Fibroblast of gingiva (primary cell): ENCODE data around the gene NUPR1.
"Not testable (repeated sequence)": the region's sequence is repeated elsewhere in the genome, so short reads cannot be mapped to it uniquely, and the experiment has no call there.

Source experiments
- DNase-seq: peaks from one replicate; pipeline ENCODE4 v3.0.0-alpha.2; 2011; ENCODE audit warnings: low read depth

The NUPR1 gene

DNA sequence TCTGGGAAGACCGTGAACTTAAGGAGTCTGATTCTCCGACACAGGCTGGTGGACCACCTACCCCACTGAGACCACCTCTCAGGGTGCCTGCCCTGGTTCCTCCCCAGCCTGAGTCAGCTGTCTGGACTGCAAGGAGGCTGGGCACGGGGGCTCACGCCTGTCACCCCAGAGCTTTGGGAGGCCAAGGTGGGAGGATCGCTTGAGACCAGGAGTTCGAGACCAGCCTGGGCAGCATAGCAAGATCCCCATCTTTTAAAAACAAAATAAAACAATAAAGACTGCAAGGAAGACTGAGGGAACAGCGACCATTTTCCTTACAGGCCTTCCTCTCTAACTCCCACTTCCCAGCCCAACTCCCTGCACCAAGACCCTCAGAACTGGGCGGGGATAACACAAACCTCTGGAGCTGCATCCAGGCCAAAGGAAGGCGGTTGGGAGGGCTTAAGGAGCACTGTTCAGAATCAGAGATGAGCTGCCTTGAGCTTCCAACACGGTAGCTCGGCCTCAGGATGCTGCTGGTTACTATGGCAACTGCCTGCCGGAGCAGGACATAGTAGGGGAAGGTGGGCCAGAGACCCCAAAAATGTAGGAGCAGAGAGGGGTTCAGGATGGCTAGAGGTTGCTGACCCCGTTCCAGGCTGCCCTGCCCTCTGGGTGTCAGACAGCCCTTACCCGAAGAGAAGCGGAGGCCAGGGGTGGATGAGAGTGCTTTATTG is 40.0 kb downstream of the NUPR1 start:
- no peak for DNase-seq

DNA sequence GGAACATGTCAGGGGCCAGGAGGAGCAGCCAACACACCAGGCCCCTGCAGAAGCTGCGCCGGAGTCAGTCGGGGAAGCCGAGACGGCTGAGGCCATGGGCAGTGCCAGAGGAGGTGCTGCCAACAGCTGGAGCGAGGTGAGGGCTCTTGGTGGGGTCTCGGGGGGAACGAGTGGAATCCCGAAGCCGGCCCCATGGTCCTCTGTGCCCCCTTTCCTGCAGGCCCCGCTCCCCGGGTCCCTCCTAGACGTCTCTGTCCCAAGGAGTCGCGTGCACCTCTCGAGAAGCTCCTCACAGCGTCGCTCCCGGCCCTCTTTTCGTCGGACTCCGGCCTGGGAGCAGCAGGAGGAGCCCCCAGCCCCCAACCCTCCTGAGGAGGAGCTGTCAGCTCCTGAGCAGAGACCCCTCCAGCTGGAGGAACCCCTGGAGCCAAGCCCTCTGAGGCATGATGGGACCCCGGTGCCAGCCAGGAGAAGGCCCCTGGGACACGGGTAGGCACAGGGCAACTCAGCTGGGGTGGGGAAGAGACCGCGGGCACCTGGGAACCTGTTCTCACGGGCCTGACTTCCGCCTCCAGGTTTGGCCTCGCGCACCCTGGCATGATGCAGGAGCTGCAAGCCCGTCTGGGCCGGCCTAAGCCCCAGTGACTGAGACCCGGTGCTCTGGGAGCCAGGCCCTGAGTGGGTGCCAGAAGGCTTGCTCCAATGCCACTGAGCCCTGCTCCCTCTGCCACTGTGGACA is 40.7 kb downstream of the NUPR1 start:
- no peak for DNase-seq

GRCh38 chr16:28497386-28497785 is 41.4 kb downstream of the NUPR1 start:
- no peak for DNase-seq

- no peak for DNase-seq
These were observed 41.9 kb downstream of the NUPR1 start for GRCh38 chr16:28496844-28497243.

DNA sequence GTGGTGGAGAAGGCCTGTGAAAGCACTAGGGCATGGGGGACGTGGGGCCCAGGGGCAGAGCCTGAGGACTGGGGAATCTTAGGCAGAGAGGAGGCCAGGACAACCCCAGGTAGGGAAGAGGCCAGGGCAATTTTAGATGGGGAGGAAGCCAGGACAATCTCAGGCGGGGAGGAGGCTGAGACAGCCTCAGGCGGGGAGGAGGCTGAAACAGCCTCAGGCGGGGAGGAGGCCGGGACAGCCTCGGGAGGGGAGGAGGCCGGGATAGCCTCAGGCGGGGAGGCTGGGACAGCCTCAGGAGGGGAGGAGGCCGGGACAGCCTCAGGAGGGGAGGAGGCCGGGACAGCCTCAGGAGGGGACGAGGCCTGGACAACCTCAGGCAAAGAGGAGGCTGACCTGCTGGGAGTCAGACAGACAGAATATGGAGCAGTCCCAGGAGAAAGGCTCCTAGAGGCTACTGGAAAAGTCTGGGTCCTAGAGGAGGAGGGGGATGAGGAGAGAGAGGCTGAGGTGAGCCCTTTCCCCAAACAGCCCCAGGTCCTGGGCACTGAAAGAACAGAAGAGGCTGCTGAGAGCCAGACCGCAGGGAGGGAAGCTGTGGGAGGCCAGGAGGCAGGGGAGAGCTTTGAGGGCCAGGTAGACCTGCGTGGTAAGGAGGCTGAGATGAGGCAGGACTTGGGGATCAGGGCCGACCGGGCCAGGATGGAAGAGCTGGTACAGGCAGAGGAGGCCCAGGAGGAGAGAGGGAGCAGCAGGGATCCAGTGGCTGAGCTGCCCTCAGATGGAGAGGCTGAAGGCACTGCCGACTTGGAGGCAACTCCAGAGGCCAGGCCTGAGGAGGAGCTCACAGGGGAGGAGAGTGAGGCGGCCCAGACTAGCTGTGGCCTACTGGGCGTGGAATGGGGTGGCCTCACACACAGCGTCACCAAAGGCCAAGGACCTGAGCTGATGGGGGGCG is 42.7 kb downstream of the NUPR1 start:
- DNase-seq = no peak

DNA sequence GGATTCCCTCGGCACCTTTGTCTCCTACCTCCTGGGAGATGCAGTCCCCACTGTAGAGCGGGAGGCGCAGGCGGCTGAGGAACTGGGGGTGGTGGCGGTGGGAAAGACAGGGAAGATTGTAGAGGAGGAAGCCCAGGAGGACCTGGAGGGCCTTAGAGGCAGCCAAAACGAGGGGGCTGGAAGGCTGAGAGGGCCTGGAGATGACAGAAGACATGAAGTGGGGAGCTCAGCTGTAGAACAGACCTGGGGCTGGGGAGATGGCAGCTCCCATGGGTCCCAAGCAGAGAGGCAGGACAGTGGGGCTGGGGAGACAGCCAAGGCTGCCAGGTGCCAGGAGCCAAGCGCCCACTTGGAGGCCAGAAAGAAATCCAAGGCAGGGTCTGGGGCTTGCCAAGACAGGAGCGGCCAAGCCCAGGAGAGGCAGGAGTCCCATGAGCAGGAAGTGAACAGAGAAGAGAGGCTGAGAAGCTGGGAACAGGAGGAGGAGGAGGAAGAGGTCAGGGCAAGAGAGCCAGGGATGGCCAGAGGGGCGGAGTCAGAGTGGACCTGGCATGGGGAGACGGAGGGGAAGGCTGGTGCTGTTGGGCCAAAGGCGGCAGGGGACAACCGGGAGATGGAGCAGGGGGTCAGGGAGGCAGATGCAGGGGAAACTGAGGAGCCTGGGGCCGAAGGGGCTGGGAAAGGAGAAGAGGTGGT is 43.5 kb downstream of the NUPR1 start:
- DNase-seq = no peak

DNA sequence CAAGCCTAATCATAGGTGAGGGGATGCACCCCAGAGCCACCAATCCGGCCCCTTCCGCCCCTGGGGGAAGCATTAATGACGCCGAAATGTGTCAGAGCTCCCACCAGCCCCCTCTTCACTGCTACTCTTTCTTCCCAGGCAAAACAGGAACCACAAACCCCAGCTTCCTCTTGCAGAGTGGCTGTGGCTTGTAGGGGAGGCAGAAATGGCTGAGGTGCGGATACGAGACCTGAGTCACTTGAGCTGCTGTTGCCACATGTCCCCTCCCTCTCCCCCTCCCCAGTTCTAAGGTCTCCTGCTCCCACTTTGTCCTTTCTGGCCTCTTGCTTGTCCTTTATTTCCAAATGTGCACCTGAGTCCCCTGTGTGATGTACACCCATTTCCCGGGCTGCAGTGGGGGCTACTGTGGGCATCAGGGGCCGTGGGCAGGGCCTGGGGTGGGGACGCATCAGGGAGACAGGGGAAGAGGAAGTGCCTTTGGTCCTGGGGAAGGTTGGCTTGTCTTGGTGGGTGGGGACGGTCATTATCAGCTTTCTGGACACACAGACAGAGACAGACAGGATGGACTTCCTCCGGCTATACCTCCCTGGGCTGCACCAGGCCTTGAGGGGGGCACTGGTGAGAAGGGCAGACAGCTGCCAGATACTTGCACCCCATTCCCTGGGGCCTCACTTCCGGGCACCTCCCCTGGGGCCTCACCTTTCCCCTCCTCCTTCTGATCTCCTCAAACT is 44.5 kb downstream of the NUPR1 start, which contains the start of gene APOBR:
TSS of gene APOBR (plus strand) at position 523 of the 731 bp plus-strand sequence. CDS start at position 562, 39 bp downstream.
- no peak for DNase-seq

- no peak for DNase-seq
These were observed 46.3 kb downstream of the NUPR1 start for GRCh38 chr16:28492511-28492910.

DNA sequence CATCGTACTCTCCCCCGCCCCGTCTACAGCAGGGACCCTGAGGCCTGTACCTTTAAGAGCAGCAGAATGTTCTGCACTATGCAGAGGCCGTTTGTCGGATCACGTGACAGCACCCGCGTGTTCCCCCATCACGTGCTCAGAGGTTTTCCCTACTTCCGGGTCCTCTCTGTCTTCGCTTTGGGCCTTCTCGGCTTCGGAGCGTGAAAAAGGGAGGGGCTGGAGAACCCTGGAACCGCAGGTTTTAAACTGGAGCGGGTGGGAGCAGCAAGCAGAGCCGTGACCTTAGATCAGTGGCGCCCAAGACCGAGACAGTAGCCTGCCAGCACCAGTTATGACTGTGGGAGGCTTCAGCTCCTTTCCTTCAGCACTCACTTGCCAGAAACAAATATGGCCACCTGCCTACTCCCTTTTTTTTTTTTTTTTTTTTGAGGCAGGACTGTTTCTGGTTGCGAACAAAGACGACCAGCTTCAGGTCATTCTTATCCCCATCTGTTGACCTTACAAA is 46.8 kb downstream of the NUPR1 start, which contains the start of gene CLN3:
TSS of gene CLN3 (minus strand) at position 105 of the 505 bp plus-strand sequence. CDS start 315 bp downstream, outside the sequence.
- peak; percentile 94 for DNase-seq

DNA sequence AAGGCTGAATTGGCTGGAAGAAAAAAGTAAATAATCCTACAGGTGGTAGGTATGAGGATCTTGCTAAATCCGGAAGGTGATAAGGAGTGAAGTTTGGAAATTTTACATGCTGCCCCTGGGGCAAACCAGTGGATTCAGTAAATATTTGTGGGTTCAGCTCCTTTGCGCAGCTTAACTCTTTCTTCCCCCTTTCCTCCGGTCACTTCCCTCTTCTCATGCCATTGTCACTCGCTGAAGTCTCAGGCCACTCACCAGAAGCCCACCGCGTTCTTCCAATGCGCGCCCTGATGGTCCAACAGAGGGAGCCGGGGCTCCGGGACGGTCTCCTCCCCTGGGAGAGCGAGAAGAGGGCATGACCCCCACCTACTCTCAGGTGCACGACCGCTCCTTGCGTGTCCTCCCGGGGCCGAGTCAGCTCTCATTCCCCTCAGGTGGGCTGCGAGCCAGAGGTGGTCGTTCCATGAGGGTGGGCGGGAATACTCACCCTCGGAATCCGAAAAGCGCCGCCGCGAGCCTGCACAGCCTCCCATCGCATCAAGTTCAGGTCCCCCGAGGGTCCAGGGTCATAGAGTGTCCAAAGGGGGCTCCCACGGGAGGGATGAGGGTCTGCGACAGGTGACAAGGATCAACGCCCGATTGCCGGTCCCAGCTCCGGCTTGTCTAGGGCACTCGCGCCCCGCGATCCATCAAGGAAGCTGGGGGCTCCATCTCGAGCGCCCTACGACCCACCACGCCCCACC is 47.4 kb downstream of the NUPR1 start:
- DNase-seq = no peak

DNA sequence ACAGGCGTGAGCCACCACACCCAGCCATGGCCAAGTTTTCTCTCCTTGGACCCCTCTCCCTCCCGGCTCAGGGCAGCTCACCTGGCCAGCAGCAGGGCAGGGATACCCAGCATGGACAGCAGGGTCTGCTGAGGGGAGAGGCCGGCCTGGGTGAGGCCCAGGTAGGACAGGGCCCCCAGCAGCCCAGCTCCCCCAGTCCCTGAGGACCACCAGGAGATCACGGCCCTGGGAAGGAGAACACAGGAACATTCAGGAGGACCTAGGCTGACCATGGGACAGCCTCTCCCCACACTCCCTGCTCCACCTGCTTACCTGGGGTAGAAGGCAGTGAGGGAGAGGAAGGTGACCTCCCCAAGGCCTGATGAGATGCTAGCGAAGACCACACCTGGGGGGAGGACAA is 52.5 kb downstream of the NUPR1 start:
- no peak for DNase-seq

DNA sequence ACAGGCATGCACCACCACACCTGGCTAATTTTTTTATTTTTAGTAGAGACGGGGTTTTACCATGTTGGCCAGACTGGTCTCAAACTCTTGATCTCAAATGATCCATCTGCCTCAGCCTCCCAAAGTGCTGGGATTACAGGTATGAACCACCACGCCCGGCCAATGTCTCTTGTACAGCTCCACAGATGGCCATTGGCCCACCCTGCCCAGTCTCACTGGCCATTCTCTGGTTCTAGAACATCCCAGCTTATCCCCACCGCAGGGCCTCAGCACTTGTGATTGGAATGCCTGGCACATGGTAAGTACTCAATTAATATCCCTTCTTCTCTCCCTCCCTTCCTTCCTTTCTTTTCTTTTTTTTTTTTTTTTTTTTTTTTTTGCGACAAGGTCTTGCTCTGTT is 55.4 kb downstream of the NUPR1 start:
- DNase-seq = not testable (repeated sequence)
